Measurements from ENCODE around the gene CCDC82. TPM values are rescaled to one million over a fixed set of nuclear protein-coding genes. Genes with fewer than 3 reads are reported as not detected.

The CCDC82 gene
- total RNA-seq, 1 donor from 2014 or later: 35.4 TPM

- no peaks in the 10 kb centered on the region for H3K27me3 Mint-ChIP-seq (ENCODE audit: low read depth)
- peak overlapping the region; percentile 28 for H3K4me3 Mint-ChIP-seq (ENCODE audit: low read depth)
- H3K27ac Mint-ChIP-seq: peak overlapping the region; percentile 38
- H3K36me3 Mint-ChIP-seq (ENCODE audit: low read depth): peaks cover 23% of the 10 kb centered on the region
- DNase-seq (ENCODE audit: low spot score): no peak
- intact Hi-C loops (cut with micrococcal nuclease): no loop called here
- H3K4me1 Mint-ChIP-seq (ENCODE audit: low read depth): peaks cover 54% of the 10 kb centered on the region
- no peaks in the 10 kb centered on the region for H3K9me3 Mint-ChIP-seq
Observed at GRCh38 chr11:96307776-96308140, 82.0 kb downstream of the CCDC82 start.

GRCh38 chr11:96306933-96307775 lies 82.6 kb downstream of the CCDC82 start:
- Mint-ChIP-seq H3K36me3 (ENCODE audit: low read depth) (peaks cover 21% of the 10 kb centered on the region), H3K27me3 (ENCODE audit: low read depth) (no peaks in the 10 kb centered on the region), H3K27ac (peak overlapping the region; percentile 38), H3K4me3 (ENCODE audit: low read depth) (peak overlapping the region; percentile 28), H3K4me1 (ENCODE audit: low read depth) (peaks cover 56% of the 10 kb centered on the region), H3K9me3 (no peaks in the 10 kb centered on the region)
- no peak for DNase-seq (ENCODE audit: low spot score)
- intact Hi-C loops (cut with micrococcal nuclease): no loop called here

DNA sequence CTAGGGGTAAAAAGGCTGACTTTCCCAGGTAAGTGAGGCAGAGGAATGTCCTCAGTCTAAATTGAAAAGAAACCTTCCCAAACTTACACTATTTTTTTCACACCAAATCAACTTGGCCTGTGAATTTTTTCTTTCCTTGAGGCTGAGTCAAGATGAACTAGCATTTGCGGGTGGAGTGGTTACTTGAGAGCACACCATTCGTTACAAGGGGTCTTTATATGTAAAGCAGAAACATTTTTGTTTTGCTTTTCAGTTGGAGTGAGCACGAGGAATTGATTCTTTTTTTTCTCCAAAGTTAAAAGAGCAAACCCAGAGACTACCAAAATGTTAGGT lies 83.1 kb downstream of the CCDC82 start:
- H3K4me1 Mint-ChIP-seq (ENCODE audit: low read depth): peaks cover 52% of the 10 kb centered on the region
- H3K27ac Mint-ChIP-seq: no peak overlapping the region
- DNase-seq (ENCODE audit: low spot score): no peak
- no peaks in the 10 kb centered on the region for H3K27me3 Mint-ChIP-seq (ENCODE audit: low read depth)
- H3K9me3 Mint-ChIP-seq: no peaks in the 10 kb centered on the region
- peaks cover 16% of the 10 kb centered on the region for H3K36me3 Mint-ChIP-seq (ENCODE audit: low read depth)
- intact Hi-C loops (cut with micrococcal nuclease): no loop called here
- no peak overlapping the region for H3K4me3 Mint-ChIP-seq (ENCODE audit: low read depth)

GRCh38 chr11:96306071-96306470 lies 83.6 kb downstream of the CCDC82 start:
- Mint-ChIP-seq H3K9me3 (no peaks in the 10 kb centered on the region), H3K4me3 (ENCODE audit: low read depth) (no peak overlapping the region), H3K27ac (no peak overlapping the region), H3K4me1 (ENCODE audit: low read depth) (peaks cover 52% of the 10 kb centered on the region), H3K27me3 (ENCODE audit: low read depth) (no peaks in the 10 kb centered on the region), H3K36me3 (ENCODE audit: low read depth) (peaks cover 14% of the 10 kb centered on the region)
- DNase-seq (ENCODE audit: low spot score): no peak
- intact Hi-C loops (cut with micrococcal nuclease): no loop called here

DNA sequence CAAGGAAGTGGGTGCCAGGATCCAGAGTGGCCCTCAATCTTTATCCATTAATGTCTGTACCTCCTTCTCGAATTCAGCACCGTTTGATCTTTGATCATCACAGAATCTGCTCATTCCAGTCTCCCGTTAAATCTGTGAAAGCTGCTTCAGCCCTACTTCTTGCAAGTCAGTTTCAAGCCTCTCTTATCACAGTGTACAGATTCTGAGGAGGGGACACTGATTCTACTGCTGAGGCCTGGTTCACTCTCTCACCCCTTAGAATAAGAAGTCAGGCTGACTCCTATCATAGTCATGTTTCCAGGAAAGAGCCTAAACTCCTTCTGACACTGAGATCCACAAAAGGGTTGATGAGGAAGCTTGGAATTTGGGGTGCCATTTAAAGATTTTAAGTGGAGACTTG lies 85.7 kb downstream of the CCDC82 start:
- Mint-ChIP-seq H3K4me3 (ENCODE audit: low read depth) (no peak overlapping the region), H3K4me1 (ENCODE audit: low read depth) (peaks cover 50% of the 10 kb centered on the region), H3K36me3 (ENCODE audit: low read depth) (peaks cover 15% of the 10 kb centered on the region), H3K27me3 (ENCODE audit: low read depth) (no peaks in the 10 kb centered on the region), H3K9me3 (no peaks in the 10 kb centered on the region), H3K27ac (no peak overlapping the region)
- intact Hi-C loops (cut with micrococcal nuclease): no loop called here
- DNase-seq (ENCODE audit: low spot score): no peak

DNA sequence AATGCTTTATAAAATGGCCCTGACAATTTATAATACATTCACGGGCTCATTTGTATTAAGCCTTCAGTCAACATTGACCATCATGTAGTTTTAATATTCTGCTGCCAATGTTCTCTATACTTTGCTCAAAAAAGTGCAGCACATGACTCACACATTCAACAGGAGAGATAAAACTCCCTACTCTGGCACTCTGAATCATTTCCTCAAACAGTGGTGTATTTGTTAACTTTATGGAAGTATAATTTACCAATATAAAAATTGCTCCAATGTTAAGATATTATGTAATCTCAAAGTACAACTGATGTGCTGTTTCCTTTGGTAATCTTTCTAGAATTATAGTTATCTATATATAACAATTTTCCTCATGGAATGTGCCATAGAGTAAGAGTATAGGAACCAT lies 86.6 kb downstream of the CCDC82 start:
- intact Hi-C loops (cut with micrococcal nuclease): no loop called here

More for the DNA sequence above, 86.6 kb downstream of the CCDC82 start:
- Mint-ChIP-seq H3K4me1 (ENCODE audit: low read depth) (peaks cover 42% of the 10 kb centered on the region), H3K27ac (no peak overlapping the region), H3K4me3 (ENCODE audit: low read depth) (no peak overlapping the region), H3K36me3 (ENCODE audit: low read depth) (peaks cover 15% of the 10 kb centered on the region), H3K9me3 (no peaks in the 10 kb centered on the region), H3K27me3 (ENCODE audit: low read depth) (no peaks in the 10 kb centered on the region)
- no peak for DNase-seq (ENCODE audit: low spot score)

Other genes starting within 250 kb of the CCDC82 start
- 10.5 and 11.8 TPM in 2 replicates for gene MAML2, start 46.7 kb downstream of the CCDC82 start, total RNA-seq
- 11.8 and 12.9 TPM in 2 replicates for gene JRKL, start 101 bp upstream of the CCDC82 start, total RNA-seq

Data from activated T-helper 2 cell treated with anti-CD3 and anti-CD28 coated beads, Interferon-gamma antibody, Interleukin-2, Interleukin-4, amounts not matched to agents 10 μg/mL and 5 μg/mL and 100 μg/mL, durations not matched to agents 14 hours and 24 hours and 36 hours (primary cell).